Measurements from ENCODE around the gene SLC9A5. TPM values are rescaled to one million over a fixed set of nuclear protein-coding genes. Genes with fewer than 3 reads are reported as not detected.

SLC9A5 gene
- total RNA-seq, 1 donor, result 0.63 TPM

DNA sequence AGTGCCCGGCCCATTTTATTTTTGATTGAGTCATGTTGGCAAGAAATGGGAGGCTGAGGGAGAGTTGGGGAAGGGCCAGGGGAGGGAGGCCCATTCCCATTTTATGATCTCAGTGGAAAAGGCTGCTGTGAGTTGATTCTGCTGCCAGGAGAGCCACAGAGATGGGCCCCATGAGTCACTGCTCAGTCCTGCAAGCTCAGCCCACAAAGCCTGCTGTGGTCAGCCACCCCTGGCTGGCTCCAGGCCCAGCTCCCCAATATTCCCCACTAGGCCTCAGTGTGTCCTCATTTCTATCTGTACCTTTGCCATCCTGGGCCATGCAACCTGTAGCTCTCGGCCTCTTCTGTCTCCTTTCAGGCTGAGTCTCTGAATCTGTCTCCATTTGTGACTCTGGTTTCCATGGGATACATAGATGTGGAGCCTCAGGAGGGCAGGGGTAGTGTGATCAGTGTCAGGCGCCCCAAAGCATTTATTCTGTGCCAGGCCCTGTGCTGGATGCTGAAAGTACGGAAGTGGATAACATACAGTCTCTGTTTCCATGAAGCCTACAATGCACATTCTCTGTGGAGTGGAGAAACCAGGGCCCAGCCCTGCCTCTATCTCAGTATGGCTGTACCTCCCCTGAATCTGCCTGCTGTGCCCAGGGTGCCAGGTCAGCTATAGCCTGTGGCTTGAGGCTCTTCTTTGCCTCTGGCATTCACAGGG lies 28.7 kb downstream of the SLC9A5 start:
- no peak overlapping the region for H3K4me3 ChIP-seq (ENCODE audit: low read length)
- H3K9me3 ChIP-seq (ENCODE audit: low read depth, low read length), result no peaks in the 10 kb centered on the region
- peaks cover 18% of the 10 kb centered on the region for H3K4me1 ChIP-seq (ENCODE audit: insufficient read depth, low read length)
- H3K27me3 ChIP-seq (ENCODE audit: insufficient read depth, low read length), result no peaks in the 10 kb centered on the region

GRCh38 chr16:67277999-67278772 lies 29.4 kb downstream of the SLC9A5 start:
- Histone ChIP-seq H3K27me3 (ENCODE audit: insufficient read depth, low read length) (no peaks in the 10 kb centered on the region), H3K4me3 (ENCODE audit: low read length) (peak overlapping the region; percentile 42), H3K9me3 (ENCODE audit: low read depth, low read length) (no peaks in the 10 kb centered on the region), H3K4me1 (ENCODE audit: insufficient read depth, low read length) (peaks cover 18% of the 10 kb centered on the region)

- Histone ChIP-seq H3K9me3 (ENCODE audit: low read depth, low read length) (no peaks in the 10 kb centered on the region), H3K4me1 (ENCODE audit: insufficient read depth, low read length) (peaks cover 18% of the 10 kb centered on the region), H3K4me3 (ENCODE audit: low read length) (peak overlapping the region; percentile 42), H3K27me3 (ENCODE audit: insufficient read depth, low read length) (no peaks in the 10 kb centered on the region)
Observed at GRCh38 chr16:67278773-67279295, 30.1 kb downstream of the SLC9A5 start.

- no peaks in the 10 kb centered on the region for H3K9me3 ChIP-seq (ENCODE audit: low read depth, low read length)
- H3K27me3 ChIP-seq (ENCODE audit: insufficient read depth, low read length), result no peaks in the 10 kb centered on the region
- H3K4me3 ChIP-seq (ENCODE audit: low read length), result peak within 1 kb of the TSS; percentile 42
- H3K4me1 ChIP-seq (ENCODE audit: insufficient read depth, low read length), result peaks cover 18% of the 10 kb centered on the region
Observed at GRCh38 chr16:67279296-67280089, 30.7 kb downstream of the SLC9A5 start, which contains the start of gene PLEKHG4. Gene PLEKHG4 (plus strand): TSS chr16:67279532. CDS start chr16:67280045, 513 bp downstream.

DNA sequence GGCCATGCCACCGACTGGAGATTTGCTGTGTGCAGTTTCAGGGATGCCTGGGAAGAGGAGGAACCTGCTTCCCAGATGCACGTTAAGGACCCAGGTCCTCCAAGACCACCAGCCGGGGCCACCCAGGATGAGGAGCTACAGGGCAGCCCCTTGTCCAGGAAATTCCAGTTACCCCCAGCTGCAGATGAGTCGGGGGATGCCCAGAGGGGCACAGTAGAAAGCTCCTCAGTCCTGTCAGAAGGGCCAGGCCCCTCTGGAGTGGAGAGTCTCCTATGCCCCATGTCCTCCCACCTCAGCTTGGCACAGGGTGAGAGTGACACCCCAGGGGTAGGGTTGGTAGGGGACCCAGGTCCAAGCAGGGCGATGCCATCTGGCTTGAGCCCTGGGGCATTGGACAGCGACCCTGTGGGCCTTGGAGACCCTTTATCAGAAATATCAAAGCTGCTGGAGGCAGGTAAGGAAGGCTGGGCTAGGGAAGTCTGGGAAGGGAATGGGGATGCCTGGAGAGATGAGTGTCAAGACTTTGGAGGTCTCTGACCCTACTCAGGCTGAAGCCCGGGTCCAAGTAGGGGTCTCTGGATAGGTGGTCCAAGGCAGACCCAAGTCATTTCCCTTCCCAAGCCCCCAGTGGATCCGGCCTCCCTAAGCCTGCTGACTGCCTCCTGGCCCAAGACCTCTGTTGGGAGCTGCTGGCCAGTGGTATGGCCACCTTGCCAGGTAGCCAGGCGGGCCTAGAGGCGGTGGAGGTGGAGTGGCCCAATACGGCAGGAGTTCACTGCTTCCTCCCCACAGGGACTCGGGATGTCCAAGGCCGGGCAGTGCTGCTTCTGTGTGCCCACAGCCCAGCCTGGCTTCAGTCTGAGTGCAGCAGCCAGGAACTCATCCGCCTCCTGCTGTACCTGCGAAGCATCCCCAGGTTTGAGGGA lies 31.6 kb downstream of the SLC9A5 start:
- H3K9me3 ChIP-seq (ENCODE audit: low read depth, low read length), result no peaks in the 10 kb centered on the region
- no peak overlapping the region for H3K4me3 ChIP-seq (ENCODE audit: low read length)
- no peaks in the 10 kb centered on the region for H3K27me3 ChIP-seq (ENCODE audit: insufficient read depth, low read length)
- peaks cover 18% of the 10 kb centered on the region for H3K4me1 ChIP-seq (ENCODE audit: insufficient read depth, low read length)

GRCh38 chr16:67281536-67282446 lies 33.0 kb downstream of the SLC9A5 start:
- Histone ChIP-seq H3K4me1 (ENCODE audit: insufficient read depth, low read length) (peaks cover 18% of the 10 kb centered on the region), H3K4me3 (ENCODE audit: low read length) (no peak overlapping the region), H3K9me3 (ENCODE audit: low read depth, low read length) (no peaks in the 10 kb centered on the region), H3K27me3 (ENCODE audit: insufficient read depth, low read length) (no peaks in the 10 kb centered on the region)

GRCh38 chr16:67282447-67282805 lies 33.6 kb downstream of the SLC9A5 start:
- no peaks in the 10 kb centered on the region for H3K27me3 ChIP-seq (ENCODE audit: insufficient read depth, low read length)

GRCh38 chr16:67283039-67283825 lies 34.5 kb downstream of the SLC9A5 start:
- Histone ChIP-seq H3K4me1 (ENCODE audit: insufficient read depth, low read length) (peaks cover 12% of the 10 kb centered on the region), H3K27me3 (ENCODE audit: insufficient read depth, low read length) (no peaks in the 10 kb centered on the region), H3K9me3 (ENCODE audit: low read depth, low read length) (no peaks in the 10 kb centered on the region), H3K4me3 (ENCODE audit: low read length) (no peak overlapping the region)

More at GRCh38 chr16:67282447-67282805, 33.6 kb downstream of the SLC9A5 start:
- H3K4me3 ChIP-seq (ENCODE audit: low read length), result no peak overlapping the region
- peaks cover 18% of the 10 kb centered on the region for H3K4me1 ChIP-seq (ENCODE audit: insufficient read depth, low read length)
- H3K9me3 ChIP-seq (ENCODE audit: low read depth, low read length), result no peaks in the 10 kb centered on the region

GRCh38 chr16:67283826-67284555 lies 35.2 kb downstream of the SLC9A5 start:
- Histone ChIP-seq H3K27me3 (ENCODE audit: insufficient read depth, low read length) (no peaks in the 10 kb centered on the region), H3K4me3 (ENCODE audit: low read length) (no peak overlapping the region), H3K9me3 (ENCODE audit: low read depth, low read length) (no peaks in the 10 kb centered on the region), H3K4me1 (ENCODE audit: insufficient read depth, low read length) (peaks cover 6% of the 10 kb centered on the region)

DNA sequence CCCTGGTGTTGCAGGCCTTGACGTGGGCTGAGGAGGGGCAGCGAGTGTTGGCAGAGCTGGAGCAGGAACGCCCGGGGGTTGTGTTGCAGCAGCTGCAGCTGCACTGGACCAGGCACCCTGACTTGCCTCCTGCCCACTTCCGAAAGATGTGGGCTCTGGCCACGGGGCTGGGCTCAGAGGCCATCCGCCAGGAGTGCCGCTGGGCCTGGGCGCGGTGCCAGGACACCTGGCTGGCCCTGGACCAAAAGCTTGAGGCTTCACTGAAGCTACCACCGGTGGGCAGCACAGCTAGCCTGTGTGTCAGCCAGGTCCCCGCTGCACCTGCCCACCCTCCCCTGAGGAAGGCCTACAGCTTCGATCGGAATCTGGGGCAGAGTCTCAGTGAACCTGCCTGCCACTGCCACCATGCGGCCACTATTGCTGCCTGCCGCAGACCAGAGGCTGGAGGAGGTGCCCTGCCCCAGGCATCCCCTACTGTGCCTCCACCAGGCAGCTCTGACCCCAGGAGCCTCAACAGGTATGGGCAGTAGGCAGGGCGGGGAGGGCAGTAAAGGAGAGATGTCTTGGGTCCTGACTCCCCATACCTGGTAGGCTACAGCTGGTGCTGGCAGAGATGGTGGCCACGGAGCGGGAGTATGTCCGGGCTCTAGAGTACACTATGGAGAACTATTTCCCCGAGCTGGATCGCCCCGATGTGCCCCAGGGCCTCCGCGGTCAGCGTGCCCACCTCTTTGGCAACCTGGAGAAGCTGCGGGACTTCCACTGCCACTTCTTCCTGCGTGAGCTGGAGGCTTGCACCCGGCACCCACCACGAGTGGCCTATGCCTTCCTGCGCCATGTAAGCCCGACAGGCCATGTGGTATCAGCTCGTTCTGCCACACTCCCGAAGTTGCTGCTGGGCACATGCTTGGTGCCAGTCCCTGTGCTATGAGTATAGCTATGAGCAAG lies 36.2 kb downstream of the SLC9A5 start:
- H3K4me1 ChIP-seq (ENCODE audit: insufficient read depth, low read length), result no peaks in the 10 kb centered on the region
- no peaks in the 10 kb centered on the region for H3K27me3 ChIP-seq (ENCODE audit: insufficient read depth, low read length)

GRCh38 chr16:67286441-67287235 lies 37.9 kb downstream of the SLC9A5 start:
- Histone ChIP-seq H3K4me3 (ENCODE audit: low read length) (no peak overlapping the region), H3K4me1 (ENCODE audit: insufficient read depth, low read length) (no peaks in the 10 kb centered on the region), H3K9me3 (ENCODE audit: low read depth, low read length) (no peaks in the 10 kb centered on the region), H3K27me3 (ENCODE audit: insufficient read depth, low read length) (no peaks in the 10 kb centered on the region)

More for the DNA sequence above, 36.2 kb downstream of the SLC9A5 start:
- no peak overlapping the region for H3K4me3 ChIP-seq (ENCODE audit: low read length)
- no peaks in the 10 kb centered on the region for H3K9me3 ChIP-seq (ENCODE audit: low read depth, low read length)

Data from mononuclear cell (primary cell).